ENCODE results near the gene MICAL3. TPM values are rescaled to one million over a fixed set of nuclear protein-coding genes. Genes with fewer than 3 reads are reported as not detected.
A peak's percentile ranks its signal among the peaks of the same experiment; 100 is the strongest.

MICAL3 gene
- total RNA-seq, 1 experiment from 2014 or later: 23.7 TPM

- no peaks in the 10 kb centered on the region for H3K9me3 ChIP-seq (ENCODE audit: low read length)
- intact Hi-C loops (cut with micrococcal nuclease): loop anchor here (2.0 to 10.0 kb wide), 3 partner anchors 32 to 190 kb away; partner anchors contain the start of gene PEX26
- H2AFZ ChIP-seq (ENCODE audit: low read length): peak overlapping the region; percentile 92
- H3K4me3 ChIP-seq (ENCODE audit: low read length): peak overlapping the region; percentile 62; the same call in 1 of the 2 replicates
- no peaks in the 10 kb centered on the region for H3K27me3 ChIP-seq (ENCODE audit: low read length)
- DNase-seq: no peak
- ATAC-seq: no peak
- H3K9me2 ChIP-seq (replicated peaks; ENCODE audit: low read length): no peaks in the 10 kb centered on the region
- TF ChIP-seq CTCF (conservative IDR thresholded peaks at IDR 0.05; ENCODE audit: low read depth, low read length): no peak
- no peak for TF ChIP-seq EZH2 (IDR thresholded peaks at IDR 0.05; ENCODE audit: low read length, unreplicated experiment)
- TF ChIP-seq EZH2phosphoT487 (IDR thresholded peaks at IDR 0.05; ENCODE audit: borderline replicate concordance, low read length): no peak
- H3K9ac ChIP-seq (ENCODE audit: low read length): no peak overlapping the region
- H3K4me2 ChIP-seq (ENCODE audit: low read length): peak overlapping the region; percentile 92
- no peaks in the 10 kb centered on the region for H3F3A ChIP-seq (ENCODE audit: low read length, unreplicated experiment)
- H4K20me1 ChIP-seq (ENCODE audit: low read length): no peaks in the 10 kb centered on the region
- POLR2A ChIA-PET (ENCODE audit: unreplicated experiment): interaction anchor here (0.8 kb wide), 1 partner anchor 386 kb away, joined by 15 read pairs; no protein-coding TSS in a partner anchor
- no TSS peak for BruUV-seq (replicated peaks)
- peaks cover 11% of the 10 kb centered on the region for H3K4me1 ChIP-seq (ENCODE audit: insufficient read depth, low read length)
- H3K36me3 ChIP-seq (ENCODE audit: low read depth, low read length): no peaks in the 10 kb centered on the region
- peaks cover 24% of the 10 kb centered on the region for H3K79me2 ChIP-seq (ENCODE audit: low read length)
- CTCF ChIA-PET: interaction anchor here (3.7 kb wide), 1 partner anchor 51 kb away, joined by 18 read pairs; no protein-coding TSS in a partner anchor
- no peak overlapping the region for H3K27ac ChIP-seq (ENCODE audit: low read length)
Measured at GRCh38 chr22:18024956-18025720, 777 bp upstream of the MICAL3 start.

DNA sequence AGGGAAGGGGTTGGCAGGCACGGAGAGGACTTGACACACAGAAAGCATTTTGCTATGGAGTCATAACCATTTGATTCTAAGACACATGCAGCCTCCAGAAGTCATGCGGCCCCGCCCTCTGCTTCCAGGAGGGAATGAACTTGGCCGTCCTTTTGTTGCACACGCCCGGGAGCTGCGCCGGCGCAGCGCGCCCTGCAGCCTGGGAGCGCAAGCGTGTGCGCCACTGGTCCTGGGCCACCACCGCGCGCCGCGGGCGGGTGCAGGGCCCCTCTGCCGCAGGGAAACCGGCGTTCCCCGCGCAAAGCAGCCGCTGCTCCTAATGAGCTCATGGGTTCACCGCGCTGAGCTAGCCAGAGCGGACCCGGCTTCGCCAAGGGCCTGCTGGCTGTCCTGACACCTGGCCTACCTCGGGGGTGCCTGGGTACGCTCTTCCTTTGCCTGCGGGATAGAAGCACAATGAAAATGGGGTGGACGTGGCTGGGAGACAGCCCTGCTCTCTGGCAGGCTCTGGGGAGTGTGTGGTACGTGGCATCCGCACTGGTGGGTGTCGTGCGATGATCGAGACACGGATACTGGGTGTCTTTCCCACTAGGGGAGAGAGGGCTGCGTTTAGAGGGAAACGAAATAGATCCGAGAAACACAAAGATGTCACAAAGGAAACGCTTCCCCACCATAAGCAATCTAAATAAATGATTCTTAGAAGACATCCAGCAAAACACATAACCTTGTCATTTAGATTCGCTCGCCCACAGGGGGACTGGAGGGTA lies 669 bp downstream of the MICAL3 start:
- H3K79me2 ChIP-seq (ENCODE audit: low read length): peaks cover 24% of the 10 kb centered on the region
- no peaks in the 10 kb centered on the region for H3K9me2 ChIP-seq (replicated peaks; ENCODE audit: low read length)
- peak overlapping the region; percentile 70 for H3K9ac ChIP-seq (ENCODE audit: low read length)
- no peak for TF ChIP-seq CTCF (conservative IDR thresholded peaks at IDR 0.05; ENCODE audit: low read depth, low read length)
- no peak for TF ChIP-seq EZH2 (IDR thresholded peaks at IDR 0.05; ENCODE audit: low read length, unreplicated experiment)
- no peak for TF ChIP-seq EZH2phosphoT487 (IDR thresholded peaks at IDR 0.05; ENCODE audit: borderline replicate concordance, low read length)
- BruUV-seq (replicated peaks): no TSS peak
- peak overlapping the region; percentile 72 for H2AFZ ChIP-seq (ENCODE audit: low read length)
- H3K4me2 ChIP-seq (ENCODE audit: low read length): peak overlapping the region; percentile 92
- H3K4me3 ChIP-seq (ENCODE audit: low read length): peak overlapping the region; percentile 81
- no peaks in the 10 kb centered on the region for H3K27me3 ChIP-seq (ENCODE audit: low read length)
- intact Hi-C loops (cut with micrococcal nuclease): loop anchor here (2.0 to 10.0 kb wide), 3 partner anchors 34 to 189 kb away; partner anchors contain the start of gene PEX26
- no peaks in the 10 kb centered on the region for H3K9me3 ChIP-seq (ENCODE audit: low read length)
- H4K20me1 ChIP-seq (ENCODE audit: low read length): no peaks in the 10 kb centered on the region
- DNase-seq (peak; percentile 80), ATAC-seq (peak; percentile 86)
- H3K36me3 ChIP-seq (ENCODE audit: low read depth, low read length): no peaks in the 10 kb centered on the region
- CTCF ChIA-PET: interaction anchor here (1.3 to 3.7 kb wide), 2 partner anchors 23 to 52 kb away, joined by 3 to 18 read pairs; no protein-coding TSS in a partner anchor
- POLR2A ChIA-PET (ENCODE audit: unreplicated experiment): no interaction called here
- peaks cover 8% of the 10 kb centered on the region for H3K4me1 ChIP-seq (ENCODE audit: insufficient read depth, low read length)
- H3K27ac ChIP-seq (ENCODE audit: low read length): peak overlapping the region; percentile 33
- H3F3A ChIP-seq (ENCODE audit: low read length, unreplicated experiment): no peaks in the 10 kb centered on the region
